GM18505 (cell line): ENCODE results near the gene KDM7A.
"Not testable (repeated sequence)": the region's sequence is repeated elsewhere in the genome, so short reads cannot be mapped to it uniquely, and the experiment has no call there.

Experiments used
- ATAC-seq: cut with Tn5 transposase; IDR thresholded peaks from one replicate; pipeline ENCODE4 v1.9.1; 2021; ENCODE audit not compliant: unreplicated experiment
- POLR2A ChIP-seq: IDR thresholded peaks from 4 replicates; pipeline ENCODE4 v1.6.1; 2011; ENCODE audit warnings: borderline replicate concordance; ENCODE audit not compliant: insufficient read depth, insufficient read length; ENCODE audit errors: extremely low read depth

Gene KDM7A

DNA sequence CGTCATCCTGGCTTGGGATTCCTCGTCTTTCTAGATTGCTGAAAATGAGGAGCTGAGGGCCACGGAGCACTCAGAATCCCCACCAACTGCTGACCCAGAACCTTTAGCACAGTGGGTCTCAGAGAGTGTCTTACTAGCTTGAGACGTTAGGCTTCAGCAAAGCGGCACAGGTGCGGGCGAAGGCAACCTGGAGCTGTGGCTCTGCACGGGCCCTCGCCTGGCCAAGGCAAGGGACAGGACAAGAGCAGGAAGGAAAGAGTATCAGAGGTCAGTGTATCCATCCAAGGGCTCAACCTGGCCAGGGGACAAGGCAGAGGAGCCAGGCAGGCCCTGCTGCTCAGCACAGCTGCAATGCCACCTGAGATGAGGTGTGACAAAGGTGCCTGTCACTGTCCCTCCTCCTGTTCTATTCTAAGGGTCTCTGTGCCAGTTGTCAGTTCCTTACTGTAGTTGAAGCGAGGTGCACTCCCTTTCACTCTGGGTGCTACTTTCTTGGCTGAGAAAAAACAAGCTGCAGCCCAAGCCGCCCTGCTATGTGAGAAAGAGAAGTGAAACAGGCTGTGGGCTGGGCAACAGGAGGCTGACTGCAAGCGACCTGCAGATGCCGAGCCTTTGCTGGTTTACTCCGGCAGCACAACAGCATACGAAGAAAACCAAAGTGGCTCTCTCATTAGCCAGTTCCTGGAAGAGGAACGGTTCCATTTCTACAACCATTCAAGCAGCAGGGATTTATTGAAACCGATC lies 33.3 kb upstream of the KDM7A start:
- TF ChIP-seq POLR2A: peak; percentile 34
- peak; percentile 81 for ATAC-seq

DNA sequence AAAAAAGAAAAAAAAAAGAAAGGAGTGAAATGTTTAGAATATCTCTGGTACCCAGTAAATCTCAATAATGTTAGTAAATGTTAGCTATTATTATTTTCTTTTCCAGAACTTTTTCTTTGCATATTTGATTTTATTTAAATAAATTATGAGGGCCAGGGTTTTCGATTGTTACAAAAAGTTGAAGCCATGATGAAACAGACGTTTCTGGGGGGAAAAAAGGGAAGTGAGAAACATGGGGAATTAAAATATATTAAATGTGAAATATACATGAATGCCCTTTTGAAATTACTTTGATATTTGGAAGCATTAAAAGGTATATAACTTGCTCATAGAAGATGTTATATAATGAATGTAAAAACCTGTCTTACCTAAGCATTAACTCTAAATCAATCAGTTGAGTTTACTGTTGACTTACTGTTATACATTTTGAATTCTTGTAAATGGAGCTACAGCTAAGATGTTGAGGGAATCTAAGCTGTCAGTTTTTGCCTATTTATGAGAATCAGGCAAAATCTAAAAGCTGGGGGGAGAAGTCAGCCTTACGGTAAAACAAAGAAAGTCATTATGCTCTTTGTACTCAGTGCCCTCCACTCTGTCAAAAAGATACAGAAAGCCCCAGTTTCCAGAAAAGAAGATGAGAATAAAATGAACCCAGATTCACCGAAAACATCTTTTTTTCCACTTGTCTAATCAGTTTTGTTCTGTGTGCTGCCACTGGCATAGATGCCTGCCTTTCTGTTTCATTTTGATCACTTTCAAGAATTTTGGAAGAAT lies 30.0 kb upstream of the KDM7A start:
- TF ChIP-seq POLR2A: no peak
- ATAC-seq: no peak

DNA sequence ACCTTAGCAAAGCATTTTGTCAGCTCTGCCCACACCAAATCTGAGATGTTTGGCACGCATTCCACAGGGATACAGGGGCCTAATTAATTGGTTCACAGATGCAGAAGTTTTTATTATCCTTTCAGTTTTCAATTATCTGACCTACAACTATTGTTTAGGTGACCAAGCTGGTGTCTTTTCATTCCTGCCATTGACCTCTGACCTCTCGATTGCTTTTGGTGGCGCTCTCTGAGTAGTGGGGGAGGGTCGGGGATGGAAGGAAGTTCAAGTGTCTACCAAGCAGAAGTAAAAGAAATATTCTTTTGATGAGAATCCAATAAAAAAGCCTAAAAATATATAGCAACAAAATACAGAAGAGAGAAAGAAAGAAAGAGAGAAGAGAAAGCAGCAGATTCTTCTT lies 28.8 kb upstream of the KDM7A start:
- no peak for ATAC-seq
- TF ChIP-seq POLR2A: no peak

DNA sequence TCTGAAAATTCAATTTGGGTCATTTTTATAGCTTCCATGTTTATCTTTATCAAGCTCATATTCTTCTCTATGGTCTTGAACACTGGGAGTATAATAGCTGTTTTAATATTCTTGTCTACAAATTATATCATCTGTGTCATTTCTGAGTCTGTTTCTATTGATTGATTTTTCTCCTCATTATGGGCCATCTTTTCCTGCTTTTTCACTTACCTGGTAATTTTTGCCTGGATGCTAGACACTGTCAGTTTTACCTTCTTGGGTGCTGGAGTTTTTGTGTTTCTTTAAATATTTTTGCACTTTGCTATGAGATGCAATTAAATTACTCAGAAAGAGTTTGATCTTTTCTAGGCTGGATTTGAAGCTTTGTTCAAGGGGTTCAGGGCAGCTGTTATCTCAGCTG lies 26.8 kb upstream of the KDM7A start:
- TF ChIP-seq POLR2A: no peak
- ATAC-seq: no peak

DNA sequence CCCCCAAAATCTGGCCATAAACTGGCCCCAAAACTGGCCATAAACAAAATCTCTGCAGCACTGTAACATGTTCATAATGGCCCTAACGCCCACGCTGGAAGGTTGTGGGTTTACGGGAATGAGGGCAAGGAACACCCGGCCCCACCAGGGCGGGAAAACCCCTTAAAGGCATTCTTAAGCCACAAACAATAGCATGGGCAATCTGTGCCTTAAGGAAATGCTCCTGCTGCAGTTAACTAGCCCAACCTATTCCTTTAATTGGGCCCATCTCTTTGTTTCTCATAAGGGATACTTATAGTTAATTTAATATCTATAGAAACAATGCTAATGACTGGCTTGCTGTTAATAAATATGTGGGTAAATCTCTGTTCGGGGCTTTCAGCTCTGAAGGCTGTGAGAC lies 26.2 kb upstream of the KDM7A start:
- not testable (repeated sequence) for ATAC-seq

DNA sequence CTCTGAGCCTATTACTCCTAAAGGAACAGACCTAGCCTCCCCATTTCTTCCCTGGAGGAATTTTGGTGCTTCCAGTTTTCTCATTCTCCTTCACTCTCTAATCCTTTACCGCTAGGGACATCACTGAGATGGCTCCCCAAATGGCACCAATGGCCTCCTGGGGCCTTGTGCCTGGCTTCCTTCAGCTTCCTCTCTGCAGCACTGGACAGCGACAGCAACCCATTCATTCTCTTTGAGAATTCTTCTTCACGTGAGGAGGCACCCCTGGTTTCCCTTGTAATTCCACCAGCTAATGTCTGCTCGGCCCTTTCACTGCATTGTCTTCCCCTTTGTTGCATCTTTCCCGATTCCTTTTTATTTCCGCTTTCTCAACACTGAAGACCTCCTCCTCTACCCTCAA lies 24.6 kb upstream of the KDM7A start:
- no peak for TF ChIP-seq POLR2A
- no peak for ATAC-seq

DNA sequence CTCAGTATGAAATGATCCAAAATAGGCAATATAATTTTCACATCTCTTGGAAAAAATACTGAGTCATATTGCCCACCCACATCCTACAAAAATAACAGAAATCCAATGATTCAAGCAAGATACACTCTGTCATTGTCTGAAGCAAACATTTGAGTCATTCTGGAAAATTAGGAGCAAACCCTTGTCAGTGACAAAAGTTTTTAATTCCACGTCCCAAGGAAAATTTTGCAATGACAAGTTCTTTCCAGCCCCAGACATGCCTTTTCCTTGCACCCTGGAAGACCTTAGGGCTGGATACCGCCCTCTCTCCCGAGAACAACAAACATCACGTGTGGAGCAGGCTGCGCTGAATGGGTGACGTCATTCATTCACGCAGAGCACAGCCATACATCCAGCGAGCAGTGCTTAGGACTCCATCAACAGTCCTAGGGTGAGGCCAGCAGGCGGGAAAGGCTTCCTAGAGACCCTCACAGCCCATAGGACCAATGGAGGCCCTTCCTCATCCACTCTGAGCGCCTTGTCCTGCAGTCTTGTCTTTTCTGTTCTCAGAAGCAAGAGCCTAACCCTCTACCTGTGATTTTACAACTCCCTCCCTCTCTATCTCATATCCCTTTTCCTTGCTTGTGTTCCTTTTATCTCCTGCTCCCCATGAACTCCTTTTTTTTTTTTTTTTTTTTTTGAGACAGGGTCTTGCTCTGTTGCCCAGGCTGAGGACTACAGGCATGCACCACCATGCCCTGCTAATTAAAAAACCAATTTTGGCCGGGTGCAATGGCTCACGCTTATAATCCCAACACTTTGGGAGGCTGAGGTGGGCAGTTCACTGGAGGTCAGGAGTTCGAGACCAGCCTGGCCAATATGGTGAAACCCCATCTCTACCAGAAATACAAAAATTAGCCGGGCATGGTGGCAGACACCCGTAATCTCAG lies 23.5 kb upstream of the KDM7A start:
- TF ChIP-seq POLR2A: no peak
- ATAC-seq: no peak

DNA sequence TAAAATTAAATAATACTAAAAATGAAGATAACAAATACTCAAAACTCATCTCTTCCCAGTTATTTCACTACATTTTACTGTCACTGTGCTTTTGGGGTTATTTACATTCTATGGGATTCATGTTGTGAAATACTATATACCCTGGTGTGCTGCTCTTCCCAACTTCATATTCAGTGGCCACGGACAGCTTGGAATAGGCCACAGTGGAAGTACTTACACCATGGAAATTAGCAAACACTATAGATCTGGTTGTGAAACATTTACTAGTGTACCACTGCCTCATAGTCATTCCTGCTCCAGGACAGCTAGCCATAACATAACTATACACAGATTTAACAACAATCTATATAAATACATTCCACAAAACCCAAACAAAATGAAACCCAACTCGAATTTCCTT lies 21.2 kb upstream of the KDM7A start:
- no peak for TF ChIP-seq POLR2A
- ATAC-seq: no peak

DNA sequence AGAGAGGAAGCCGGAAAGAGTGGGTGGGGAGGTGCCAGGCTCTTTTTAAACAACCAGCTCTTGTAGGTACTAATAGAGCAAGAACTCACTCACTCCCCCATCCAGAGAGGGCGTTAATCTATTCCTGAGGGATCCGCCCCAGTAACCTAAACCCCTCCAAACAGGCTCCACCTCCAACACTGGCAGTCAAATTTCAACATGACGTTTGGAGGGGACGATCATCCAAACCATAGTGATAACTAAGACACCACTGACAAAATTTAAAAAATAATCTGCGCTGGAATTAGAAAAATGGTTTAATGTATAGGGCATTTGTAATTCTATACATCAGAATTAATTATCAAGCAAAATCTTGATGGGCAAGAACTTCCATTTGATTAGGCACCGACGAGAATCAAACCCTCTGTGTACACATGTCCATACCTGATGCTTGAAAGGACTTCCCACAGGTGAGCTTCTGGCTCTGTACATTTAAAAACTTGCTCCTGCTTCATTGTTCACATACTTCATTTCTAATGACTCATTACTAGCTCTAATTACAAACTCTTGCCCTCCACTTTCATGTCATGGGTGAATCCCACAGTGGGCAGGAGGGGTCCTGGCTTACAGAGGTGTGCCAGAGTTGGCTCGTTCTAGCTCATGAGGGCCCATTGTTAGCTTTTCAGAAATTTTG lies 20.6 kb upstream of the KDM7A start:
- TF ChIP-seq POLR2A: no peak
- no peak for ATAC-seq

DNA sequence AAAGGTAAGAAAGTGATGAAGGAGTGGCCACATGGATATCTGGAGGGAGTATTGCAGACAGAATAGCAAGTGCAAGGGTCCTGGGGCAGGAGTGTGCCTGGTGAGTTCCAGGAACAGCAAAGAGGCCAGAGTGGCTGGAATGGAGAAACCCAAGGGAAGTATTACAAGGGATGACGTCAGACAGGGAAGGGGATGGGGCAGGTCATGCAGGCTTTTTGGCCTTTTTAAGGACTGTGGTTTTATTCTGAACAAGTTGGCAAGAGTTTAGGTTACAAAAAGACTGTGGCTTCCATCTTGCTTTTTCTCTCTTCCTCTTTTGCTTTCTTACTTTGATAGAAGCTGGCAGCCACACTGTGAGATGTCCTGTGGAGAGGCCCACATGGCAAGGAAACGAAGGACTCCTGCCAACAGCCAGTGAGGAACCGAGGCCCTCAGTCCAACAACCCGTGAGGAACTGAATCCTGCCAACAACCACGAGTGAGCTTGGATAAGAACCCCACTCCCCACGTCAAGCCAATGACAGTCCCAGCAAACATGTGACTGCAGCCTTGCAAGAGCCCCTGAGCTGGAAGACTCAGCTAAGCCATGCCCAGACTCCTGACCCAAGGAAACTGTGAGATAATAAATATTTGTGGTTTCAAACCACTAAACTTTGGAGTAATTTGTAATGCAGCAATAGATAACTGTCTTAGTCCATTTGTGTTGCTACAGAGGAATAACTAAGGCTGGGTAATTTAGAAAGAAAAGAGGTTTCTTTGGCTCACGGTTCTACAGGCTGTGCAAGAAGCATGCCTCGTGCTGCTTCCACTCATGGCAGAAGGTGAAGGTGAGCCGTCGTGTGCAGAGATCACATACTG lies 19.8 kb upstream of the KDM7A start:
- no peak for TF ChIP-seq POLR2A

DNA sequence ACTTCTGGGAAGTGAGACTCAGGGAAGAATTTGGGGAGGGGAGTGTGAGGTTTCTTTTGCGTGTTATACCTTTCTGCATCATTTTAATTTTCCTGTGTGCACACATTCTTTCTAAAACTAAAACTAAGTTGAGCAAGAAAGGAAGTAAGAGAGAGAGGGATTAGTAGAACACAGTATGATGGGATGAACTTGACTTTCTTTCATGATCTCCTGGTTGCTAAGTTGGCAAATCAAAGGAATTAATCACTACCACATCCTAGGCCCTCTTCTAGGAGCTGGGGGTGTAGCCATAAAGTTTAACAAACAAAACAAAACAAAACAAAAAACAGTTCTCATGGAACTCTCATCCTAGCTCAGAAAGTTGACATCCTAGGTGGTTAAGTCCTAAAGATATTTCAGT lies 19.1 kb upstream of the KDM7A start:
- no peak for TF ChIP-seq POLR2A
- ATAC-seq: no peak

More for the DNA sequence above, 19.8 kb upstream of the KDM7A start:
- ATAC-seq: no peak

DNA sequence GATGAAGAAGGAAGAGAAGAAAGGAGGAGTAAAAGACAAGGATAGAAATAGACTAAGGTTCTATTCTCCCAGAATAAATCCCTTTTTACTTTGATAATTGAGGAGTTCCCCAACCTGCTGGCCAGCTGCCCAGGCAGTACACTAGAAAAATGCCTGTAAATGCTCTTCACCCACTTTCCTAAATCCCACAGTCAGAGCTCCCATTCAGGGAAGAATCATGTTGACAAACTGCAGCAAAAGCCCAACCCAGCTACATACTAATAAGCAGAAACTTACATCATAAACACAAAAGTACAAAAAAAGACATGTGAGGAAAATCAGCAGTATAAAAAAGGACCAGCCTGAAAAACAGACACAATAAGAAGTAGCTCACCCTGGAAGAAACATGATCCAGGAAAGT lies 15.8 kb upstream of the KDM7A start:
- no peak for TF ChIP-seq POLR2A
- no peak for ATAC-seq
